Activated B cell treated with CpG ODN at 0.5 μM for 24 hours (primary cell): Measurements from ENCODE around the gene HS3ST2. TPM values are rescaled to one million over a fixed set of nuclear protein-coding genes. Genes with fewer than 3 reads are reported as not detected.

Experiments
- ATAC-seq: fragments of 200-7000 bp; cut with Tn5 transposase; one replicate; pipeline ENCODE4 v1.10.0; 2021; ENCODE audit warnings: low read depth, mild to moderate bottlenecking, moderate library complexity
- CTCF ChIA-PET: fragments of 350-600 bp; sonication (Branson Sonifier 250); formaldehyde crosslinking; loops from one replicate; lab custom pipeline; 2021; ENCODE audit warnings: antibody characterized with exemption; lab: Charles Lee
- POLR2A ChIA-PET: fragments of 350-600 bp; sonication (Branson Sonifier 250); formaldehyde crosslinking; loops from one replicate; lab custom pipeline; 2021; ENCODE audit warnings: antibody characterized with exemption; lab: Charles Lee
- DNase-seq: peaks from one replicate; pipeline ENCODE4 v3.0.0; 2022
- H3K27ac Mint-ChIP-seq: one replicate; pipeline ENCODE4 v1.8.0; 2020; ENCODE audit warnings: mixed read lengths
- H3K27me3 Mint-ChIP-seq: one replicate; pipeline ENCODE4 v1.8.0; 2021; ENCODE audit warnings: mixed read lengths
- H3K36me3 Mint-ChIP-seq: one replicate; pipeline ENCODE4 v1.8.0; 2021; ENCODE audit warnings: low read depth, mixed read lengths
- H3K4me1 Mint-ChIP-seq: one replicate; pipeline ENCODE4 v1.8.0; 2021; ENCODE audit warnings: mixed read lengths
- H3K4me3 Mint-ChIP-seq: one replicate; pipeline ENCODE4 v1.8.0; 2020; ENCODE audit warnings: mild to moderate bottlenecking, mixed read lengths
- H3K9me3 Mint-ChIP-seq: one replicate; pipeline ENCODE4 v1.8.0; 2020; ENCODE audit warnings: mixed read lengths
- intact Hi-C: fragments of 100-400 bp; cut with micrococcal nuclease; formaldehyde crosslinking; loops from one replicate; pipeline ENCODE4 v1.15.1; 2024
- total RNA-seq: library from RNA; stranded (reverse); gene quantifications from 2 replicates; pipeline ENCODE4 v1.2.3, GENCODE V29; 2022
- TF ChIP-seq, protein P1 (sequence below): fragments of 200-600 bp; IDR thresholded peaks from one replicate; pipeline ENCODE4 v1.8.0; 2022; ENCODE audit warnings: antibody characterized with exemption, mild to moderate bottlenecking

The HS3ST2 gene
- total RNA-seq, 1 donor from 2014 or later, result not detected

DNA sequence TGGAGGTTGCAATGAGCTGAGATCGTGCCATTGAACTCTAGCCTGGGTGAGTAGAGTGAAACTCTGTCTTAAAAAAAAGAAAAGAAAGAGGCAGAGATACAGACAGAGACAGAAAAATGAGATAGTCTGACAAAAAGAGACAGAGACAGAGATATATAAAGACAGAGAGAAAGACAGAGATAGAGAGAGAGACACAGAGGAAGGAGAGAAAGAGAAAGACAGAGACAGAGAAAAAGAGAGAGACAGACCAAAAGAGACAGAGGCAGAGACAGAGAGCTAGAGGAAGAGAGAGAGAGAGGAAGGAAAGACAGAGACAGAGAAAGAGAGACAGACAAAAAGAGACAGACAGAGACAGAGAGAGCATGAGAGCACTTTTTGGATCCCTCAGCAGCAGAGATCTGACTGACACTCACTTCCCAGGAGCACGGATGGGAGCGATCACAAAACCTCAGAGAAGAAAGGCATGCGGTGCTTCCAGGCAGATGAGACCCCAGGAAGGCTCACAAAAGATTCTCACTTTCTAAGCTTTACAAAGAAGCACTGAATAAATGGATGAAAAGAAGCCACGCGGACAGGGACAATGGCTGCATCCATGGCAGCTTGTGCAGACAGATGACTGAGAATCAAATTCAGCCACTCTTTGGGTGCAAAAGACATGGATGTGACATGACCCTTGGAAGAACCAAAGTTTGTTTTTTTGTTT, 38.6 kb upstream of the HS3ST2 start:
- H3K9me3 Mint-ChIP-seq, result no peaks in the 10 kb centered on the region
- DNase-seq, result no peak
- ATAC-seq, result no peak
- TF ChIP-seq, protein P1, sequence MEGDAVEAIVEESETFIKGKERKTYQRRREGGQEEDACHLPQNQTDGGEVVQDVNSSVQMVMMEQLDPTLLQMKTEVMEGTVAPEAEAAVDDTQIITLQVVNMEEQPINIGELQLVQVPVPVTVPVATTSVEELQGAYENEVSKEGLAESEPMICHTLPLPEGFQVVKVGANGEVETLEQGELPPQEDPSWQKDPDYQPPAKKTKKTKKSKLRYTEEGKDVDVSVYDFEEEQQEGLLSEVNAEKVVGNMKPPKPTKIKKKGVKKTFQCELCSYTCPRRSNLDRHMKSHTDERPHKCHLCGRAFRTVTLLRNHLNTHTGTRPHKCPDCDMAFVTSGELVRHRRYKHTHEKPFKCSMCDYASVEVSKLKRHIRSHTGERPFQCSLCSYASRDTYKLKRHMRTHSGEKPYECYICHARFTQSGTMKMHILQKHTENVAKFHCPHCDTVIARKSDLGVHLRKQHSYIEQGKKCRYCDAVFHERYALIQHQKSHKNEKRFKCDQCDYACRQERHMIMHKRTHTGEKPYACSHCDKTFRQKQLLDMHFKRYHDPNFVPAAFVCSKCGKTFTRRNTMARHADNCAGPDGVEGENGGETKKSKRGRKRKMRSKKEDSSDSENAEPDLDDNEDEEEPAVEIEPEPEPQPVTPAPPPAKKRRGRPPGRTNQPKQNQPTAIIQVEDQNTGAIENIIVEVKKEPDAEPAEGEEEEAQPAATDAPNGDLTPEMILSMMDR, result no peak
- H3K4me3 Mint-ChIP-seq, result no peak overlapping the region
- ChIA-PET POLR2A (no interaction called here), CTCF (no interaction called here)
- intact Hi-C loops, result no loop called here
- H3K36me3 Mint-ChIP-seq, result no peaks in the 10 kb centered on the region
- H3K27me3 Mint-ChIP-seq, result peaks cover 27% of the 10 kb centered on the region
- no peaks in the 10 kb centered on the region for H3K4me1 Mint-ChIP-seq
- H3K27ac Mint-ChIP-seq, result no peak overlapping the region

DNA sequence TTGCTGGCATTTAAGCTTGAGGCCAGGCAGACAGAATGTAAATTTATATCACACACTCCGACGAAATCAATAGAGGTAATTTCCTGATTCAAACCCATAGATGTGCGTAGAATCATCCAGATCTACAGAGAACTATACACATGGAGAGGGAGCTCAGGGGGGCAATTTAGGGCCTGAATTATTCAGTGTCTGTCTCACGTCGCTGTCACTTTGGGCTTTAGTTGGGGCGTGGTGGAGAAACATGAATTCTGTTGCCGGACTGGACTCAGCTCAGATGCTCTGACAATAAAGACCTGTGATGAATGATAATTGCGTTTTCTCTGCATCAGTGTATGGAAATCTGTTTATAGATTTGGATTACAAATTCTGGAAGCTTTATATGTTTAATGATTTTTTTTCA, 32.5 kb upstream of the HS3ST2 start:
- POLR2A ChIA-PET, result no interaction called here
- H3K4me1 Mint-ChIP-seq, result no peaks in the 10 kb centered on the region
- TF ChIP-seq, protein P1, result no peak

GRCh38 chr16:22782314-22782713, 31.6 kb upstream of the HS3ST2 start:
- POLR2A ChIA-PET, result no interaction called here
- CTCF ChIA-PET, result no interaction called here
- Mint-ChIP-seq H3K4me3 (no peak overlapping the region), H3K27ac (no peak overlapping the region), H3K36me3 (no peaks in the 10 kb centered on the region), H3K4me1 (no peaks in the 10 kb centered on the region), H3K9me3 (peaks cover 2% of the 10 kb centered on the region), H3K27me3 (peaks cover 6% of the 10 kb centered on the region)
- DNase-seq (no peak), ATAC-seq (no peak)
- TF ChIP-seq, protein P1, result no peak
- intact Hi-C loops, result no loop called here

More for the DNA sequence above, 32.5 kb upstream of the HS3ST2 start:
- no peak for DNase-seq
- peaks cover 2% of the 10 kb centered on the region for H3K9me3 Mint-ChIP-seq
- H3K27ac Mint-ChIP-seq, result no peak overlapping the region
- no peak for ATAC-seq
- no peaks in the 10 kb centered on the region for H3K36me3 Mint-ChIP-seq
- CTCF ChIA-PET, result no interaction called here
- peaks cover 8% of the 10 kb centered on the region for H3K27me3 Mint-ChIP-seq
- no peak overlapping the region for H3K4me3 Mint-ChIP-seq
- intact Hi-C loops, result no loop called here

DNA sequence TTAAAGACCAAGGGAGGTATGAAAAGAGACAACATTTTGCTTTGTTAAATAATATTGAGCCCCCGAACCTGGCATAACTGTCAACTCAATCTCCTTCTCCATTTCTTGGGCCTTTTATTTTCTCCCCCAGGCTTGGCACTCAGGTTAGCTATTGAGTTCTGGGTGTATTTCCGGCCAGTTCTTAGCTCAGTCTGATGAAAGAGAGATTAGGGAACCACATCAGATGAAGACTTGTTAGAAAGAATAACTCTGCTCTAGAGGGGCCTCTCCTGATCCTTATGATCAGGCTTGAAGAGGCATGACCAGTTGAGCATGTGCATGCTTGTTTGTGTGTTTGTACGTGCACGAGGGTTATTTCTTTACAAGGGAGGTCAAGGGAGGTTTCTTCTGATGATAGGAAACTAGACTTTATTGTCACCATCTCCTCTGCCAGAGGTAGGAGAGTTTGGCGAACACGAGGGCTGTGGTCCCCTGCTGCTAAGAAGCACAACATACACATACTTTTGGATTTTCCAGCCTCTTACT, 29.2 kb upstream of the HS3ST2 start:
- Mint-ChIP-seq H3K9me3 (peaks cover 2% of the 10 kb centered on the region), H3K4me3 (no peak overlapping the region), H3K27ac (no peak overlapping the region), H3K4me1 (no peaks in the 10 kb centered on the region), H3K27me3 (peaks cover 7% of the 10 kb centered on the region), H3K36me3 (no peaks in the 10 kb centered on the region)
- TF ChIP-seq, protein P1, result no peak
- intact Hi-C loops, result no loop called here
- CTCF ChIA-PET, result no interaction called here
- ATAC-seq (no peak), DNase-seq (no peak)
- POLR2A ChIA-PET, result no interaction called here

DNA sequence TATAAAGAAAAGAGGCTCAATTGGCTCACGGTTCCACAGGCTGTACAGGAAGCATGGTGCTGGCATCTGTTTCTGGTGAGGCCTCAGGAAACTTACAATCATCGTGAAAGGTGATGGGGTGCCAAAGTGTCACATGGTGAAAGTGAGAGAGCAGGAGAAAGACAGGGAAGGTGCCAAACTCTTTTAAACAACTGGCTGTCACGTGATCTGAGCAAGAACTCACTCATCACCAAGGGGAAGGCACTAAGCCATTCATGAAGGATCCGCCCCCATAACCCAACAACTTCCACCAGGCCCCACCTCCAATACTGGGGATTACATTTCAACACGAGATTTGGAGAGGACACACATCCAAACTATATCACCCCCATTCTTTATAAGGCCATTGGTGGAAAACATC, 28.4 kb upstream of the HS3ST2 start:
- intact Hi-C loops, result no loop called here
- Mint-ChIP-seq H3K9me3 (peaks cover 2% of the 10 kb centered on the region), H3K27me3 (peaks cover 7% of the 10 kb centered on the region), H3K4me1 (no peaks in the 10 kb centered on the region), H3K27ac (no peak overlapping the region), H3K4me3 (no peak overlapping the region), H3K36me3 (no peaks in the 10 kb centered on the region)
- DNase-seq (no peak), ATAC-seq (no peak)
- CTCF ChIA-PET, result no interaction called here
- TF ChIP-seq, protein P1, result no peak
- POLR2A ChIA-PET, result no interaction called here
